ENCODE results near the gene NECTIN1. TPM values are rescaled to one million over a fixed set of nuclear protein-coding genes. Genes with fewer than 3 reads are reported as not detected.

Gene NECTIN1
- total RNA-seq, 2 experiments from 2014 or later, result 0.34 to 0.39 TPM

- Mint-ChIP-seq H3K27ac (no peak overlapping the region), H3K9me3 (ENCODE audit: insufficient read depth) (no peaks in the 10 kb centered on the region), H3K27me3 (ENCODE audit: low read depth) (peaks cover 15% of the 10 kb centered on the region), H3K36me3 (ENCODE audit: low read depth) (no peaks in the 10 kb centered on the region), H3K4me1 (ENCODE audit: low read depth) (no peaks in the 10 kb centered on the region), H3K4me3 (no peak overlapping the region)
- no peak for DNase-seq
- CTCF ChIA-PET, result interaction anchor here (0.9 kb wide), 2 partner anchors 9 to 23 kb away, joined by 3 to 4 read pairs; partner anchors contain the start of gene NECTIN1
- no peak for ATAC-seq
- POLR2A ChIA-PET, result no interaction called here
Observed at GRCh38 chr11:119752345-119752871, 23.4 kb upstream of the NECTIN1 start.

GRCh38 chr11:119750056-119750455 is 21.1 kb upstream of the NECTIN1 start:
- ATAC-seq, result no peak
- Mint-ChIP-seq H3K9me3 (ENCODE audit: insufficient read depth) (no peaks in the 10 kb centered on the region), H3K4me1 (ENCODE audit: low read depth) (no peaks in the 10 kb centered on the region), H3K27ac (no peak overlapping the region), H3K4me3 (no peak overlapping the region), H3K27me3 (ENCODE audit: low read depth) (peaks cover 11% of the 10 kb centered on the region), H3K36me3 (ENCODE audit: low read depth) (no peaks in the 10 kb centered on the region)
- ChIA-PET POLR2A (no interaction called here), CTCF (interaction anchor here (0.8 to 1.3 kb wide), 2 partner anchors 10 to 21 kb away, joined by 3 read pairs; partner anchors contain the start of gene NECTIN1)
- DNase-seq, result no peak

GRCh38 chr11:119749006-119749565 is 20.1 kb upstream of the NECTIN1 start:
- H3K4me1 Mint-ChIP-seq (ENCODE audit: low read depth), result no peaks in the 10 kb centered on the region
- no peak overlapping the region for H3K4me3 Mint-ChIP-seq
- ATAC-seq (no peak), DNase-seq (no peak)
- H3K27me3 Mint-ChIP-seq (ENCODE audit: low read depth), result peaks cover 15% of the 10 kb centered on the region
- H3K9me3 Mint-ChIP-seq (ENCODE audit: insufficient read depth), result no peaks in the 10 kb centered on the region
- ChIA-PET POLR2A (no interaction called here), CTCF (no interaction called here)
- no peak overlapping the region for H3K27ac Mint-ChIP-seq
- H3K36me3 Mint-ChIP-seq (ENCODE audit: low read depth), result no peaks in the 10 kb centered on the region

- no peaks in the 10 kb centered on the region for H3K9me3 Mint-ChIP-seq (ENCODE audit: insufficient read depth)
- no peak for DNase-seq
- no peaks in the 10 kb centered on the region for H3K4me1 Mint-ChIP-seq (ENCODE audit: low read depth)
- H3K27ac Mint-ChIP-seq, result no peak overlapping the region
- ChIA-PET CTCF (no interaction called here), POLR2A (no interaction called here)
- H3K36me3 Mint-ChIP-seq (ENCODE audit: low read depth), result no peaks in the 10 kb centered on the region
- H3K27me3 Mint-ChIP-seq (ENCODE audit: low read depth), result peaks cover 23% of the 10 kb centered on the region
- no peak for ATAC-seq
- no peak overlapping the region for H3K4me3 Mint-ChIP-seq
Observed at GRCh38 chr11:119747868-119748660, 19.1 kb upstream of the NECTIN1 start.

- no peak for ATAC-seq
- H3K4me1 Mint-ChIP-seq (ENCODE audit: low read depth), result no peaks in the 10 kb centered on the region
- H3K36me3 Mint-ChIP-seq (ENCODE audit: low read depth), result no peaks in the 10 kb centered on the region
- ChIA-PET POLR2A (no interaction called here), CTCF (no interaction called here)
- no peak overlapping the region for H3K4me3 Mint-ChIP-seq
- no peaks in the 10 kb centered on the region for H3K9me3 Mint-ChIP-seq (ENCODE audit: insufficient read depth)
- H3K27ac Mint-ChIP-seq, result no peak overlapping the region
- peaks cover 28% of the 10 kb centered on the region for H3K27me3 Mint-ChIP-seq (ENCODE audit: low read depth)
- no peak for DNase-seq
Observed at GRCh38 chr11:119745776-119746535, 17.0 kb upstream of the NECTIN1 start.

- no peaks in the 10 kb centered on the region for H3K36me3 Mint-ChIP-seq (ENCODE audit: low read depth)
- no peaks in the 10 kb centered on the region for H3K4me1 Mint-ChIP-seq (ENCODE audit: low read depth)
- DNase-seq (no peak), ATAC-seq (no peak)
- ChIA-PET CTCF (no interaction called here), POLR2A (no interaction called here)
- H3K4me3 Mint-ChIP-seq, result no peak overlapping the region
- H3K9me3 Mint-ChIP-seq (ENCODE audit: insufficient read depth), result no peaks in the 10 kb centered on the region
- no peak overlapping the region for H3K27ac Mint-ChIP-seq
- peaks cover 36% of the 10 kb centered on the region for H3K27me3 Mint-ChIP-seq (ENCODE audit: low read depth)
Observed at GRCh38 chr11:119745112-119745511, 16.1 kb upstream of the NECTIN1 start.

- POLR2A ChIA-PET, result no interaction called here
- H3K36me3 Mint-ChIP-seq (ENCODE audit: low read depth), result no peaks in the 10 kb centered on the region
- H3K27me3 Mint-ChIP-seq (ENCODE audit: low read depth), result peaks cover 36% of the 10 kb centered on the region
- CTCF ChIA-PET, result interaction anchor here (1.0 kb wide), 1 partner anchor 15 kb away, joined by 5 read pairs; the partner anchor contains the start of gene NECTIN1
- ATAC-seq (no peak), DNase-seq (no peak)
- no peaks in the 10 kb centered on the region for H3K9me3 Mint-ChIP-seq (ENCODE audit: insufficient read depth)
- H3K4me3 Mint-ChIP-seq, result no peak overlapping the region
- no peak overlapping the region for H3K27ac Mint-ChIP-seq
- no peaks in the 10 kb centered on the region for H3K4me1 Mint-ChIP-seq (ENCODE audit: low read depth)
Observed at GRCh38 chr11:119744577-119744976, 15.6 kb upstream of the NECTIN1 start.

GRCh38 chr11:119743006-119743405 is 14.0 kb upstream of the NECTIN1 start:
- ChIA-PET POLR2A (interaction anchor here (1.2 kb wide), 1 partner anchor 14 kb away, joined by 3 read pairs; the partner anchor contains the start of gene NECTIN1), CTCF (interaction anchor here (0.9 to 1.9 kb wide), 2 partner anchors 9 to 14 kb away, joined by 3 to 7 read pairs; partner anchors contain the start of gene NECTIN1)
- peaks cover 40% of the 10 kb centered on the region for H3K27me3 Mint-ChIP-seq (ENCODE audit: low read depth)
- H3K9me3 Mint-ChIP-seq (ENCODE audit: insufficient read depth), result no peaks in the 10 kb centered on the region
- ATAC-seq, result no peak
- no peak overlapping the region for H3K4me3 Mint-ChIP-seq
- no peaks in the 10 kb centered on the region for H3K4me1 Mint-ChIP-seq (ENCODE audit: low read depth)
- H3K36me3 Mint-ChIP-seq (ENCODE audit: low read depth), result no peaks in the 10 kb centered on the region
- H3K27ac Mint-ChIP-seq, result no peak overlapping the region
- DNase-seq, result no peak

GRCh38 chr11:119742263-119742861 is 13.4 kb upstream of the NECTIN1 start:
- H3K36me3 Mint-ChIP-seq (ENCODE audit: low read depth), result no peaks in the 10 kb centered on the region
- H3K4me1 Mint-ChIP-seq (ENCODE audit: low read depth), result no peaks in the 10 kb centered on the region
- H3K4me3 Mint-ChIP-seq, result no peak overlapping the region
- no peak for DNase-seq
- ATAC-seq, result no peak
- POLR2A ChIA-PET, result interaction anchor here (1.2 kb wide), 1 partner anchor 13 kb away, joined by 3 read pairs; the partner anchor contains the start of gene NECTIN1
- H3K9me3 Mint-ChIP-seq (ENCODE audit: insufficient read depth), result no peaks in the 10 kb centered on the region
- no peak overlapping the region for H3K27ac Mint-ChIP-seq
- peaks cover 40% of the 10 kb centered on the region for H3K27me3 Mint-ChIP-seq (ENCODE audit: low read depth)
- CTCF ChIA-PET, result interaction anchor here (1.9 kb wide), 1 partner anchor 13 kb away, joined by 7 read pairs; the partner anchor contains the start of gene NECTIN1

GRCh38 chr11:119741369-119742262 is 12.6 kb upstream of the NECTIN1 start:
- Mint-ChIP-seq H3K36me3 (ENCODE audit: low read depth) (no peaks in the 10 kb centered on the region), H3K27me3 (ENCODE audit: low read depth) (peaks cover 40% of the 10 kb centered on the region), H3K27ac (no peak overlapping the region), H3K4me1 (ENCODE audit: low read depth) (no peaks in the 10 kb centered on the region), H3K4me3 (no peak overlapping the region), H3K9me3 (ENCODE audit: insufficient read depth) (no peaks in the 10 kb centered on the region)
- peak; percentile 52 for DNase-seq
- peak; percentile 79 for ATAC-seq
- ChIA-PET POLR2A (no interaction called here), CTCF (interaction anchor here (1.9 kb wide), 1 partner anchor 12 kb away, joined by 7 read pairs; the partner anchor contains the start of gene NECTIN1)
